ENCODE data around the gene TNRC6B.

Gene TNRC6B

GRCh38 chr22:40240160-40240559 lies 62.4 kb downstream of the TNRC6B start:
- no peak for DNase-seq (ENCODE audit: low spot score)

GRCh38 chr22:40240686-40241085 lies 63.0 kb downstream of the TNRC6B start:
- DNase-seq (ENCODE audit: low spot score): no peak

GRCh38 chr22:40241200-40241763 lies 63.6 kb downstream of the TNRC6B start:
- no peak for DNase-seq (ENCODE audit: low spot score)

GRCh38 chr22:40243891-40244290 lies 66.2 kb downstream of the TNRC6B start:
- DNase-seq (ENCODE audit: low spot score): no peak

- no peak for DNase-seq (ENCODE audit: low spot score)
Measured at GRCh38 chr22:40244586-40244985, 66.9 kb downstream of the TNRC6B start.

GRCh38 chr22:40247976-40248375 lies 70.3 kb downstream of the TNRC6B start:
- DNase-seq (ENCODE audit: low spot score): no peak

- no peak for DNase-seq (ENCODE audit: low spot score)
Measured at GRCh38 chr22:40249286-40249685, 71.6 kb downstream of the TNRC6B start.

- DNase-seq (ENCODE audit: low spot score): no peak
Measured at GRCh38 chr22:40250608-40251007, 72.9 kb downstream of the TNRC6B start.

GRCh38 chr22:40251106-40251505 lies 73.4 kb downstream of the TNRC6B start:
- DNase-seq (ENCODE audit: low spot score): no peak

- DNase-seq (ENCODE audit: low spot score): no peak
Measured at GRCh38 chr22:40252146-40252545, 74.4 kb downstream of the TNRC6B start.

GRCh38 chr22:40256516-40256915 lies 78.8 kb downstream of the TNRC6B start:
- DNase-seq (ENCODE audit: low spot score): no peak

GRCh38 chr22:40258017-40258416 lies 80.3 kb downstream of the TNRC6B start:
- no peak for DNase-seq (ENCODE audit: low spot score)

- no peak for DNase-seq (ENCODE audit: low spot score)
Measured at GRCh38 chr22:40258501-40258915, 80.8 kb downstream of the TNRC6B start.

GRCh38 chr22:40261783-40262182 lies 84.1 kb downstream of the TNRC6B start:
- no peak for DNase-seq (ENCODE audit: low spot score)

- no peak for DNase-seq (ENCODE audit: low spot score)
Measured at GRCh38 chr22:40263191-40263590, 85.5 kb downstream of the TNRC6B start.

- no peak for DNase-seq (ENCODE audit: low spot score)
Measured at GRCh38 chr22:40265783-40266182, 88.1 kb downstream of the TNRC6B start.

GRCh38 chr22:40270031-40270430 lies 92.3 kb downstream of the TNRC6B start:
- no peak for DNase-seq (ENCODE audit: low spot score)

- DNase-seq (ENCODE audit: low spot score): peak; percentile 23
Measured at GRCh38 chr22:40270748-40271373, 93.1 kb downstream of the TNRC6B start.

- no peak for DNase-seq (ENCODE audit: low spot score)
Measured at GRCh38 chr22:40271440-40271839, 93.7 kb downstream of the TNRC6B start.

GRCh38 chr22:40273319-40273718 lies 95.6 kb downstream of the TNRC6B start:
- DNase-seq (ENCODE audit: low spot score): no peak

- peak; percentile 69 for DNase-seq (ENCODE audit: low spot score)
Measured at GRCh38 chr22:40276996-40277823, 99.5 kb downstream of the TNRC6B start.

- no peak for DNase-seq (ENCODE audit: low spot score)
Measured at GRCh38 chr22:40279017-40279416, 101.3 kb downstream of the TNRC6B start.

GRCh38 chr22:40281717-40282116 lies 104.0 kb downstream of the TNRC6B start:
- no peak for DNase-seq (ENCODE audit: low spot score)
